Esophagus muscularis mucosa (tissue), 3 donors: ENCODE measurements around the gene FNTB.

Source experiments
- POLR2A ChIP-seq: fragments of 450-650 bp; IDR thresholded peaks from one replicate; pipeline ENCODE4 v1.6.1; 2017; ENCODE audit warnings: antibody characterized with exemption, moderate library complexity, mild to moderate bottlenecking, low read depth
- TF ChIP-seq, protein P1 (sequence below), 3 experiments: fragments of 200-600 bp in 2 of 3; fragments of 450-650 bp in 1 of 3; sonication (generic) in 2 of 3; IDR thresholded peaks; one replicate each; pipeline ENCODE4 v1.5.1; 2017 to 2019; ENCODE audit warnings: antibody characterized with exemption in 3 of 3, mild to moderate bottlenecking in 2 of 3, moderate library complexity in 1 of 3

DNA sequence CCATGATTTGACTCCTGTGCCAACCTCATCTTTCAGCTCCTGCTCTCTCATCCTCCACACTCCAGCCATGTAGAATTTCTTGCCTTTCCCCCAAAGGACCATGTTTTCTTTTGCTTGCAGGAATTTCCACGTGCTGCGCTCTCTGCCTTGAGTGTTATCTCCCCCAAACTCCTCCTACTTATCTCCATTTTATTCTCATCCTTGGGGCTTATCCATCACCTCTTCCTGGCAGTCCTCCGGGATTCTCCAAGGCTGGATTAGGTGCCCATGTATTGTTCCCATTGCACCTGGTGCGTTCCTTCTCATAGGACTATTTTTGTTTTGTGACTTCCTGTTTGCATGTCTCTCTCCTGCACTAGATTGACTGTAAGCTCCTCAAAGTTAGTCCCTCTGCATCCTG, 122.7 kb downstream of the FNTB start:
- TF ChIP-seq POLR2A = no peak
- TF ChIP-seq, protein P1, sequence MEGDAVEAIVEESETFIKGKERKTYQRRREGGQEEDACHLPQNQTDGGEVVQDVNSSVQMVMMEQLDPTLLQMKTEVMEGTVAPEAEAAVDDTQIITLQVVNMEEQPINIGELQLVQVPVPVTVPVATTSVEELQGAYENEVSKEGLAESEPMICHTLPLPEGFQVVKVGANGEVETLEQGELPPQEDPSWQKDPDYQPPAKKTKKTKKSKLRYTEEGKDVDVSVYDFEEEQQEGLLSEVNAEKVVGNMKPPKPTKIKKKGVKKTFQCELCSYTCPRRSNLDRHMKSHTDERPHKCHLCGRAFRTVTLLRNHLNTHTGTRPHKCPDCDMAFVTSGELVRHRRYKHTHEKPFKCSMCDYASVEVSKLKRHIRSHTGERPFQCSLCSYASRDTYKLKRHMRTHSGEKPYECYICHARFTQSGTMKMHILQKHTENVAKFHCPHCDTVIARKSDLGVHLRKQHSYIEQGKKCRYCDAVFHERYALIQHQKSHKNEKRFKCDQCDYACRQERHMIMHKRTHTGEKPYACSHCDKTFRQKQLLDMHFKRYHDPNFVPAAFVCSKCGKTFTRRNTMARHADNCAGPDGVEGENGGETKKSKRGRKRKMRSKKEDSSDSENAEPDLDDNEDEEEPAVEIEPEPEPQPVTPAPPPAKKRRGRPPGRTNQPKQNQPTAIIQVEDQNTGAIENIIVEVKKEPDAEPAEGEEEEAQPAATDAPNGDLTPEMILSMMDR (IDR thresholded peaks at IDR 0.05) = no peak
